Right lobe of liver (tissue), 6 donors: Measurements from ENCODE around the gene CCDC184. TPM values are rescaled to one million over a fixed set of nuclear protein-coding genes. Genes with fewer than 3 reads are reported as not detected.
"Not testable (repeated sequence)": the region's sequence is repeated elsewhere in the genome, so short reads cannot be mapped to it uniquely, and the experiment has no call there.

Experiments
- ATAC-seq, 4 donors: fragments of 200-7000 bp; cut with Tn5 transposase; one replicate each; pipeline ENCODE4 v1.9.1; 2020; ENCODE audit warnings: mild to moderate bottlenecking in 4 of 4, moderate library complexity in 4 of 4
- DNase-seq, 3 donors: peaks; one replicate each; pipeline ENCODE4 v3.0.0-alpha.2; 2020
- H3K27ac ChIP-seq, 3 donors: fragments of 200-600 bp; one replicate each; pipeline ENCODE4 v1.8.0; 2022
- H3K27me3 ChIP-seq, 2 donors: fragments of 200-600 bp; one replicate each; pipeline ENCODE4 v1.8.0; 2022
- H3K36me3 ChIP-seq, 4 donors: fragments of 200-600 bp; sonication (generic) in 1 of 4; one replicate each; pipeline versions ENCODE4 v1.5.1 to v1.8.0; 2017 to 2022; ENCODE audit warnings: control low read depth in 1 of 4
- H3K4me1 ChIP-seq, 4 donors: fragments of 200-600 bp; sonication (generic) in 1 of 4; one replicate each; pipeline versions ENCODE4 v1.5.1 to v1.8.0; 2017 to 2022; ENCODE audit warnings: control low read depth in 1 of 4
- H3K4me3 ChIP-seq, 3 donors: fragments of 200-600 bp; one replicate each; pipeline ENCODE4 v1.8.0; 2022
- H3K9me3 ChIP-seq, 4 donors: fragments of 200-600 bp; sonication (generic) in 1 of 4; one replicate each; pipeline versions ENCODE4 v1.5.1 to v1.8.0; 2017 to 2022; ENCODE audit warnings: control low read depth in 1 of 4
- CTCF ChIP-seq, 4 donors: fragments of 200-600 bp in 3 of 4; fragments of 450-650 bp in 1 of 4; IDR thresholded peaks; one replicate each; pipeline versions ENCODE4 v1.5.1 to v1.8.0; 2016 to 2022; ENCODE audit warnings: antibody characterized with exemption in 4 of 4, mild to moderate bottlenecking in 2 of 4
- POLR2A ChIP-seq: fragments of 450-650 bp; IDR thresholded peaks from one replicate; pipeline ENCODE4 v1.6.1; 2017; ENCODE audit warnings: antibody characterized with exemption, mild to moderate bottlenecking
- WGBS: methylation state at CpG from one replicate; pipeline ENCODE4 v1.1.6; 2018; ENCODE audit warnings: low coverage, low lambda C conversion rate; ENCODE audit not compliant: insufficient coverage; ENCODE audit errors: missing lambda C conversion rate; 5-methylcytosine and 5-hydroxymethylcytosine counted together
- intact Hi-C, 2 donors: fragments of 100-400 bp; cut with DNase I; formaldehyde crosslinking; loops; one replicate each; pipeline versions ENCODE4 v1.11.2 to v1.14.1; 2022
- total RNA-seq, 6 experiments: library from RNA; depleted of rRNA in 2 of 6; stranded (reverse); fragments of >200 nt in 2 of 6; fragmentation: NEBNext Ultra II Directional in 3 of 6; extraction: Animal tissue kit (Norgen Biotek cat#: 25700) in 3 of 6; gene quantifications; one replicate each; pipeline versions ENCODE4 v1.1.0 to v1.2.4, GENCODE V29; 2016 to 2023
- donor health status: DM: no; HTN: yes; CAD: no.
- donor health status: DM: no; HTN: no; CAD: no.
- donor health status: DM: no; HTN: no; CAD: no.
- donor health status: DM: no; HTN: yes; CAD: no.
- donor health status: DM: no; HTN: yes; CAD: no.

The CCDC184 gene
- total RNA-seq, 6 experiments from 2014 or later: 0.11 to 0.46 (median 0.23) TPM; not detected in 3

- WGBS: 75% methylated on average over 8 of the region's 8 CpGs
- H3K36me3 ChIP-seq: no peaks in the 10 kb centered on the region
- H3K9me3 ChIP-seq: peaks cover 0 to 14% (median 0%) of the 10 kb centered on the region in 4 donors
- H3K27me3 ChIP-seq: no peaks in the 10 kb centered on the region
- H3K4me3 ChIP-seq: no peak overlapping the region
- intact Hi-C loops: no loop called here
- DNase-seq (no peak), ATAC-seq (no peak)
- H3K4me1 ChIP-seq: peaks cover 0 to 11% (median 0%) of the 10 kb centered on the region in 4 donors
- TF ChIP-seq POLR2A: no peak
- no peak for TF ChIP-seq CTCF (IDR thresholded peaks at IDR 0.05)
- H3K27ac ChIP-seq: no peak overlapping the region
These were observed 19.3 kb downstream of the CCDC184 start for GRCh38 chr12:48202766-48203165.

GRCh38 chr12:48203192-48203591 is 19.7 kb downstream of the CCDC184 start, which contains the start of gene OR10AD1:
Gene OR10AD1 (minus strand): TSS chr12:48203292. CDS start chr12:48203292, 0 bp downstream.
- H3K36me3 ChIP-seq: no peaks in the 10 kb centered on the region
- no peak for ATAC-seq
- H3K27me3 ChIP-seq: no peaks in the 10 kb centered on the region
- H3K27ac ChIP-seq: no peak within 1 kb of the TSS
- H3K4me3 ChIP-seq: no peak within 1 kb of the TSS
- H3K4me1 ChIP-seq: peaks cover 0 to 11% (median 0%) of the 10 kb centered on the region in 4 donors
- intact Hi-C loops: no loop called here
- TF ChIP-seq CTCF (IDR thresholded peaks at IDR 0.05) (no peak), POLR2A (no peak)
- peaks cover 0 to 17% (median 0%) of the 10 kb centered on the region in 4 donors for H3K9me3 ChIP-seq
- 52% methylated on average over 4 of the region's 4 CpGs for WGBS
- DNase-seq: no peak

GRCh38 chr12:48209495-48209894 is 26.1 kb downstream of the CCDC184 start:
- H3K27ac ChIP-seq, H3K27me3 ChIP-seq, intact Hi-C loops, DNase-seq, H3K4me1 ChIP-seq, H3K4me3 ChIP-seq, H3K36me3 ChIP-seq, ATAC-seq: not testable (repeated sequence)
- WGBS: 90% methylated on average over 1 of the region's 2 CpGs
- peaks cover 0 to 17% (median 0%) of the 10 kb centered on the region in 4 donors for H3K9me3 ChIP-seq

- H3K4me3 ChIP-seq: no peak overlapping the region
- H3K9me3 ChIP-seq: no peaks in the 10 kb centered on the region
- peak in 2 of 4 donors; percentile 50 to 51 for ATAC-seq
- H3K36me3 ChIP-seq: no peaks in the 10 kb centered on the region
- intact Hi-C loops: no loop called here
- H3K4me1 ChIP-seq: no peaks in the 10 kb centered on the region
- DNase-seq: no peak
- TF ChIP-seq POLR2A (no peak), CTCF (IDR thresholded peaks at IDR 0.05) (no peak)
- no peaks in the 10 kb centered on the region for H3K27me3 ChIP-seq
- H3K27ac ChIP-seq: no peak overlapping the region
These were observed 33.3 kb downstream of the CCDC184 start for GRCh38 chr12:48216785-48217184.

- H3K36me3 ChIP-seq: no peaks in the 10 kb centered on the region
- H3K27me3 ChIP-seq: no peaks in the 10 kb centered on the region
- intact Hi-C loops: no loop called here
- H3K4me3 ChIP-seq: no peak overlapping the region
- H3K9me3 ChIP-seq: no peaks in the 10 kb centered on the region
- DNase-seq (no peak), ATAC-seq (no peak)
- WGBS: 86% methylated on average over 1 of the region's 1 CpG
- no peaks in the 10 kb centered on the region for H3K4me1 ChIP-seq
- TF ChIP-seq POLR2A: no peak
- TF ChIP-seq CTCF (IDR thresholded peaks at IDR 0.05): no peak
- no peak overlapping the region for H3K27ac ChIP-seq
These were observed 36.2 kb downstream of the CCDC184 start for GRCh38 chr12:48219631-48220030.
